HG03139 (cell line): ENCODE measurements around the gene LRRC36.

Source experiments
- ATAC-seq: cut with Tn5 transposase; IDR thresholded peaks from one replicate; pipeline ENCODE4 v1.9.1; 2021; ENCODE audit not compliant: unreplicated experiment

Gene LRRC36

GRCh38 chr16:67421030-67421429 is 94.4 kb downstream of the LRRC36 start:
- no peak for ATAC-seq

- ATAC-seq, result no peak
These were observed 96.4 kb downstream of the LRRC36 start for GRCh38 chr16:67423015-67423414.

DNA sequence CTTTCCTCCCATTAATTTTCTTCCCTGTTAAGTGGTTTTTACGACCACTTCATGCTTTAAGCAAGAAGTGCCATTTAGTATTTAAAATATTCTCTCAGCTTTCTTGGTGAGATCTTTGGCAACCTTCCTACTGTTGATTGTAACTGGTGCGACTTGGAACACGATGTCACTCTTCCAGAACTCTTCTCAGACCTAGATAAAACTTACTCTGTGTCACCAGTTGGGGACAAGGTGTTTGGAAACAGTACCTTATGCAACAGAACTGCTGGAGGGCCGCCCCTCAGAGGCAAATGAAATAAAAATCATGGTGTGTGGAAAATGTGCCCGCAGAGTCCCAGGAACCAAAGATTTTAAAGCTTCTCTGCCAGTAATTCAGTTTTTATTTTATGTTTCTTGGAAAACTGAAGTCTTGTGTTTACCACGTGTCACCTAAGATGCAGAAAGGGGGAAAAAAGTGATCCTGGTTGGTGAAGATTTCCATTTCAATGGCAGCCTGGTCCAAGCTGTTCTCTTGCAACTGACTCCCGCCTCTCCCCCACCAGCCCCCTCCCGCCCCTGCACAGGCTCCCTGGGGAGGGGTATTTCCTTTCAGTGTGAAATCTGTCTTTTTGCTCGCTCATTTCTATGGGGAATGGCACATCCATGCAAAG is 97.1 kb downstream of the LRRC36 start:
- no peak for ATAC-seq

- ATAC-seq, result no peak
These were observed 97.6 kb downstream of the LRRC36 start for GRCh38 chr16:67424261-67424615.

- no peak for ATAC-seq
These were observed 98.4 kb downstream of the LRRC36 start for GRCh38 chr16:67425061-67425460.

DNA sequence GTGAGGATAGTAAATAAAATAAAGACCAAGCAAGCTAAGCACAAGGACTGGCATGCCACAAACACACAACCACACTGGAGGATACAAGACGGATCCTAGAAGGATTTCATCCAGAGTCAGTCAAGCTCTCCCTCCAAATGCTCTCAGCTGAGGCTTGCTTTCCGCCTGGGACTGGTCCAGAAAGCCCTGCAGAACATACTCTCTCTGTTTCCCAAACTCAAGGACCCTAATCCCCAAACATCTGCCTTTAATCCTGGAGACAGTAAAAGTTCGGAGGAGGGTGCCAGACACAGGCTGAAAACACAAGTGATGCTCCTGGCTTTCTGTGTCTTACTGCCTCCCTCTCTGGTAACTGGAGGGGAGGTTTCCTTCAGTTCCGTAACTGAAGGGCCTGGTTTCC is 99.0 kb downstream of the LRRC36 start:
- no peak for ATAC-seq

DNA sequence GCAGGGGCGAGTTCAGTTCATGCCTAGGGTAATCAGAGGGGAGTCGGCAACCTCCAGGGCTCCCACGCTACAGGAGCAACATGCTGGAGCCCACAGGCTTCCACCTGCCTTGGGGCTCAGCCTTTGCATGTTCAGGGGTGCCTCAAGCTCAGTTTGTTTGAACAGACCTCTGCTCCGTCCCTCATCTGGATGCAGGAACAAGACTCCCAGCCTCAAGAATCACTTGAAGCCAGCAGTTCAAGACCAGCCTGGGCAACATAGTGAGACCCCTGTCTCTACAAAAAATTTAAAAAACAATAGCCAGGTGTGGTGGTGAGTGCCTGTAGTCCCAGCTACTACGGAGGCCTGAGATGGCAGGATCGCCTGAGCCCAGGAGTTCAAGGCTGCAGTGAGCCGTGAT is 99.4 kb downstream of the LRRC36 start:
- ATAC-seq, result no peak

DNA sequence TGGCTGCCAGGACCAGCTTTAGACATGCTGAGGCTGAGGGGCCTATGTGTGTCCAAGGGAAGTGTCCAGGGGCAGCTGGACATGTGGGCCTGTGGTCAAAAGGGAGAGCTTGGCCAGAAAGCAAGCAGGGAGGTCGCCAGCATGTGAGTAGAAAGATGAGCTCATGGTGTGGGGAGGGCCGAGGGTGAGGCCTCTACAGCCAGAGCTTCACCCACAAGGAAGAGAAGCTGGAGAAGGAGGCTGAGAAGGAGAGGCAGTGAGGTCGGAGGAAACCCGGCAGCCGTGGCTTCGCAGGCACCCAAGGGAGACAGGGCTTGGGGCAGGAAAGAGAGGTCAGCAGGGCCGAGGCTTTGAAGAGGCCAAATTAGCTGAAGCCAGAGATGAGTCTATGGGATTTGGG is 100.3 kb downstream of the LRRC36 start:
- no peak for ATAC-seq

GRCh38 chr16:67428146-67428731 is 101.6 kb downstream of the LRRC36 start:
- ATAC-seq, result no peak

GRCh38 chr16:67429053-67429798 is 102.6 kb downstream of the LRRC36 start:
- ATAC-seq, result no peak

- ATAC-seq, result no peak
These were observed 103.3 kb downstream of the LRRC36 start for GRCh38 chr16:67429799-67430503.

- ATAC-seq, result no peak
These were observed 103.9 kb downstream of the LRRC36 start for GRCh38 chr16:67430504-67430976.

- ATAC-seq, result no peak
These were observed 104.6 kb downstream of the LRRC36 start, which contains the start of gene HSD11B2 for GRCh38 chr16:67430977-67431774. HSD11B2 (plus strand) TSS chr16:67431121; CDS start chr16:67431249, 128 bp downstream.

- ATAC-seq, result no peak
These were observed 105.3 kb downstream of the LRRC36 start for GRCh38 chr16:67431775-67432505.

GRCh38 chr16:67432506-67432890 is 105.9 kb downstream of the LRRC36 start:
- ATAC-seq, result no peak

- no peak for ATAC-seq
These were observed 106.6 kb downstream of the LRRC36 start for GRCh38 chr16:67433131-67433719.
